H1 (cell line): Measurements from ENCODE around the gene CAMTA1. TPM values are rescaled to one million over a fixed set of nuclear protein-coding genes. Genes with fewer than 3 reads are reported as not detected.

Experiments
- CTCF ChIA-PET: fragments of 300-600 bp; sonication (Branson Sonifier 250); formaldehyde crosslinking; loops from one replicate; lab custom pipeline; 2021; ENCODE audit not compliant: partially characterized antibody; lab: Charles Lee
- POLR2A ChIA-PET: fragments of 300-600 bp; sonication (Branson Sonifier 250); formaldehyde crosslinking; loops from one replicate; lab custom pipeline; 2021; ENCODE audit warnings: inconsistent platforms; ENCODE audit not compliant: partially characterized antibody; lab: Charles Lee
- DNase-seq, 2 experiments: peaks; one replicate each; pipeline versions ENCODE4 v3.0.0 to v3.0.0-alpha.2; 2010 to 2022; ENCODE audit warnings: low spot score in 2 of 2, low read depth in 1 of 2, mixed read lengths in 1 of 2
- FAIRE-seq: peaks from 2 replicates; lab custom pipeline; 2011; peaks lifted over from hg19 to GRCh38; lab: Jason Lieb, UNC
- H2AFZ ChIP-seq: 2 replicates; pipeline ENCODE4 v1.8.1; 2012; ENCODE audit warnings: low read length, inconsistent platforms
- H2AK5ac ChIP-seq: 2 replicates; pipeline ENCODE4 v1.6.1; 2013; ENCODE audit warnings: low read depth, low read length
- H2BK120ac ChIP-seq: replicated peaks from 2 replicates; pipeline ENCODE3; 2013; ENCODE audit warnings: low read depth, low read length, inconsistent platforms
- H2BK12ac ChIP-seq: 2 replicates; pipeline ENCODE4 v1.6.1; 2013; ENCODE audit warnings: low read depth, low read length
- H2BK15ac ChIP-seq: 2 replicates; pipeline ENCODE4 v1.6.1; 2013; ENCODE audit warnings: low read length
- H2BK20ac ChIP-seq: 2 replicates; pipeline ENCODE4 v1.6.1; 2013; ENCODE audit warnings: low read length
- H2BK5ac ChIP-seq: 2 replicates; pipeline ENCODE4 v1.6.1; 2013; ENCODE audit warnings: low read depth, low read length
- H3K14ac ChIP-seq: 2 replicates; pipeline ENCODE4 v1.6.1; 2013; ENCODE audit warnings: inconsistent platforms; ENCODE audit not compliant: insufficient read length
- H3K18ac ChIP-seq: 2 replicates; pipeline ENCODE4 v1.6.1; 2013; ENCODE audit warnings: low read length; ENCODE audit errors: extremely low read depth
- H3K23ac ChIP-seq: 2 replicates; pipeline ENCODE4 v1.6.1; 2013; ENCODE audit warnings: inconsistent platforms; ENCODE audit not compliant: insufficient read length
- H3K23me2 ChIP-seq: 2 replicates; pipeline ENCODE4 v1.6.1; 2013; ENCODE audit warnings: low read depth, low read length
- H3K27ac ChIP-seq: 2 replicates; pipeline ENCODE4 v1.6.1; 2011; ENCODE audit warnings: low read depth, low read length, inconsistent platforms
- H3K27me3 ChIP-seq, 4 experiments: replicated peaks in 1 of 4; 1 replicate in 1 of 4; 2 replicates in 3 of 4; pipeline versions ENCODE4 v1.6.1 to v1.8.1; 2011 to 2013; ENCODE audit warnings: low read length in 3 of 4, mild to moderate bottlenecking in 3 of 4, inconsistent platforms in 2 of 4, mixed read lengths in 2 of 4, moderate library complexity in 1 of 4; ENCODE audit not compliant: control insufficient read depth in 3 of 4, insufficient read depth in 3 of 4; ENCODE audit errors: extremely low read depth in 1 of 4
- H3K36me3 ChIP-seq, 4 experiments: 2 replicates each; pipeline versions ENCODE4 v1.6.1 to v1.8.1; 2011 to 2013; ENCODE audit warnings: mild to moderate bottlenecking in 4 of 4, low read length in 3 of 4, moderate library complexity in 2 of 4, control low read depth in 1 of 4, inconsistent platforms in 1 of 4; ENCODE audit not compliant: insufficient read depth in 4 of 4, control insufficient read depth in 2 of 4
- H3K4ac ChIP-seq: replicated peaks from 2 replicates; pipeline ENCODE3; 2013; ENCODE audit warnings: low read length, low read depth, mixed read lengths, inconsistent platforms; ENCODE audit not compliant: insufficient read length
- H3K4me1 ChIP-seq, 4 experiments: replicated peaks in 1 of 4; 1 replicate in 1 of 4; 2 replicates in 3 of 4; pipeline versions ENCODE4 v1.6.1 to v1.8.1; 2011 to 2013; ENCODE audit warnings: low read length in 3 of 4, inconsistent platforms in 2 of 4, mixed read lengths in 1 of 4; ENCODE audit not compliant: insufficient read depth in 4 of 4, control insufficient read depth in 3 of 4
- H3K4me2 ChIP-seq, 2 experiments: 2 replicates each; pipeline versions ENCODE4 v1.6.1 to v1.8.1; 2011 to 2013; ENCODE audit warnings: low read depth in 2 of 2, low read length in 2 of 2, control low read depth in 1 of 2, inconsistent platforms in 1 of 2, mild to moderate bottlenecking in 1 of 2; ENCODE audit not compliant: insufficient read depth in 1 of 2
- H3K4me3 ChIP-seq, 4 experiments: fragments of 200-600, 300-600 bp in 1 of 4; sonication (generic), shearing (Covaris generic), sonication (Bioruptor Twin) in 1 of 4; 2 replicates each; pipeline versions ENCODE4 v1.5.1 to v1.8.1; 2011 to 2016; ENCODE audit warnings: low read length in 4 of 4, low read depth in 3 of 4, control low read depth in 2 of 4, inconsistent platforms in 2 of 4, mild to moderate bottlenecking in 2 of 4, mixed read lengths in 1 of 4, moderate library complexity in 1 of 4; ENCODE audit not compliant: insufficient read depth in 2 of 4; ENCODE audit errors: extremely low read depth in 1 of 4
- H3K56ac ChIP-seq: replicated peaks from 2 replicates; pipeline ENCODE3; 2013; ENCODE audit warnings: low read depth, mild to moderate bottlenecking, mixed read lengths, low read length, inconsistent platforms; ENCODE audit not compliant: insufficient read length
- H3K79me1 ChIP-seq: 2 replicates; pipeline ENCODE4 v1.6.1; 2013; ENCODE audit warnings: low read depth, low read length, control low read depth
- H3K79me2 ChIP-seq, 2 experiments: 2 replicates each; pipeline versions ENCODE4 v1.6.1 to v1.8.1; 2012 to 2013; ENCODE audit warnings: low read length in 2 of 2, mild to moderate bottlenecking in 2 of 2, inconsistent platforms in 1 of 2; ENCODE audit not compliant: insufficient read depth in 2 of 2, control insufficient read depth in 1 of 2
- H3K9ac ChIP-seq, 4 experiments: replicated peaks in 1 of 4; 1 replicate in 1 of 4; 2 replicates in 3 of 4; pipeline versions ENCODE4 v1.6.1 to v1.8.1; 2011 to 2013; ENCODE audit warnings: low read depth in 3 of 4, low read length in 3 of 4, control low read depth in 2 of 4, mild to moderate bottlenecking in 2 of 4, moderate library complexity in 2 of 4, inconsistent platforms in 1 of 4; ENCODE audit errors: extremely low read depth in 1 of 4
- H3K9me3 ChIP-seq, 2 experiments: 2 replicates each; pipeline versions ENCODE4 v1.6.1 to v1.8.1; 2012 to 2013; ENCODE audit warnings: mild to moderate bottlenecking in 2 of 2, moderate library complexity in 2 of 2, control low read depth in 1 of 2, inconsistent platforms in 1 of 2, low read depth in 1 of 2, low read length in 1 of 2, mixed read lengths in 1 of 2; ENCODE audit not compliant: insufficient read depth in 2 of 2
- H4K20me1 ChIP-seq, 2 experiments: replicated peaks in 1 of 2; 2 replicates each; pipeline versions ENCODE3 to v1.8.1; 2011 to 2013; ENCODE audit warnings: inconsistent platforms in 2 of 2, low read length in 2 of 2, mild to moderate bottlenecking in 1 of 2; ENCODE audit not compliant: insufficient read depth in 2 of 2, control insufficient read depth in 1 of 2
- H4K5ac ChIP-seq: 2 replicates; pipeline ENCODE4 v1.6.1; 2013; ENCODE audit warnings: low read length, low read depth, mixed read lengths, inconsistent platforms; ENCODE audit not compliant: insufficient read length
- H4K8ac ChIP-seq: 2 replicates; pipeline ENCODE4 v1.8.0; 2013; ENCODE audit warnings: mild to moderate bottlenecking, moderate library complexity, low read length, inconsistent platforms; ENCODE audit not compliant: insufficient read depth; ENCODE audit errors: extremely low read depth
- H4K91ac ChIP-seq: replicated peaks from 2 replicates; pipeline ENCODE3; 2013; ENCODE audit warnings: low read length, mixed read lengths, inconsistent platforms; ENCODE audit not compliant: insufficient read length
- ASH2L ChIP-seq: fragments of 200-600, 300-600 bp; sonication (generic); IDR thresholded peaks from one replicate; pipeline ENCODE4 v1.7.1; 2017; ENCODE audit warnings: low read length
- ATF2 ChIP-seq: IDR thresholded peaks from 2 replicates; pipeline ENCODE4 v1.6.1; 2012; ENCODE audit warnings: low read length, inconsistent platforms
- BACH1 ChIP-seq: IDR thresholded peaks from 2 replicates; pipeline ENCODE4 v1.6.1; 2012; ENCODE audit warnings: low read length, improper control_type of control experiment
- CHD1 ChIP-seq: IDR thresholded peaks from 2 replicates; pipeline ENCODE4 v1.6.1; 2012; ENCODE audit warnings: low read depth, low read length, improper control_type of control experiment
- CREB1 ChIP-seq: IDR thresholded peaks from 2 replicates; pipeline ENCODE4 v1.6.1; 2012; ENCODE audit warnings: inconsistent platforms
- EP300 ChIP-seq, 2 experiments: IDR thresholded peaks; 1 replicate in 1 of 2; 2 replicates in 1 of 2; pipeline ENCODE4 v1.6.1; 2011 to 2012; ENCODE audit warnings: low read depth in 2 of 2, low read length in 2 of 2, mild to moderate bottlenecking in 2 of 2, borderline replicate concordance in 1 of 2, inconsistent platforms in 1 of 2, moderate library complexity in 1 of 2
- KDM1A ChIP-seq: fragments of 200-600, 300-600 bp; sonication (generic); IDR thresholded peaks from 2 replicates; pipeline ENCODE4 v1.7.1; 2016; ENCODE audit warnings: mild to moderate bottlenecking, low read length, borderline replicate concordance
- NANOG ChIP-seq: IDR thresholded peaks from 2 replicates; pipeline ENCODE4 v1.6.1; 2011; ENCODE audit warnings: low read length, low read depth, mild to moderate bottlenecking, inconsistent platforms; ENCODE audit not compliant: insufficient read depth, poor library complexity, severe bottlenecking
- NRF1 ChIP-seq: IDR thresholded peaks from 2 replicates; pipeline ENCODE4 v1.6.1; 2011; ENCODE audit warnings: mild to moderate bottlenecking, low read depth, low read length, improper control_type of control experiment
- RBBP5 ChIP-seq: IDR thresholded peaks from 2 replicates; pipeline ENCODE4 v1.7.1; 2012; ENCODE audit warnings: low read depth, mild to moderate bottlenecking, inconsistent platforms, low read length, moderate library complexity, borderline replicate concordance
- SIX5 ChIP-seq: IDR thresholded peaks from 2 replicates; pipeline ENCODE4 v1.6.1; 2011; ENCODE audit warnings: mild to moderate bottlenecking, low read depth, low read length
- SRF ChIP-seq: IDR thresholded peaks from 2 replicates; pipeline ENCODE4 v1.6.1; 2011; ENCODE audit warnings: mild to moderate bottlenecking, low read depth, low read length, moderate library complexity
- TAF7 ChIP-seq: optimal IDR thresholded peaks from 2 replicates; pipeline ENCODE3; 2011; ENCODE audit warnings: low read depth, mild to moderate bottlenecking, inconsistent platforms, low read length, moderate library complexity, borderline replicate concordance
- WGBS, 2 experiments: shearing (Covaris generic) in 1 of 2; methylation state at CpG; one replicate each; pipeline versions ENCODE4 v1.1.6 to v1.1.7; 2013 to 2015; ENCODE audit warnings: low lambda C conversion rate in 2 of 2, mixed read lengths in 2 of 2, inconsistent platforms in 1 of 2, low coverage in 1 of 2, missing lambda C conversion rate in 1 of 2; ENCODE audit not compliant: insufficient replicate concordance in 2 of 2, insufficient coverage in 1 of 2, insufficient read length in 1 of 2; ENCODE audit errors: extremely low coverage in 1 of 2, missing lambda C conversion rate in 1 of 2; 5-methylcytosine and 5-hydroxymethylcytosine counted together
- polyA plus RNA-seq, 7 experiments: library from polyadenylated mRNA; depleted of rRNA in 3 of 7; stranded (reverse) in 5 of 7; unstranded in 2 of 7; fragments of >200 nt in 5 of 7; fragments of 200-250 nt in 2 of 7; gene quantifications; 1 replicate in 5 of 7; 2 replicates in 1 of 7; 4 replicates in 1 of 7; pipeline versions ENCODE4 v1.2.1 to v1.2.3, GENCODE V29; 2011 to 2013; ENCODE audit warnings: missing spikeins in 2 of 7, mixed read lengths in 2 of 7
- total RNA-seq: library from RNA; stranded (reverse); fragmentation: NEBNext Ultra II Directional; extraction: Animal tissue kit (Norgen Biotek cat#: 25700); gene quantifications from 2 replicates; pipeline ENCODE4 v1.2.1, GENCODE V29; 2021

Gene CAMTA1
- total and polyA plus RNA-seq, 2 of the 8 experiments (the other 6 are each of a cell fraction or from before 2014, with no cell fraction given), result 65.0 to 119 TPM

- H3K56ac ChIP-seq, result no peak overlapping the region
- peak overlapping the region; percentile 12 for H3K4ac ChIP-seq
- no peaks in the 10 kb centered on the region for H3K36me3 ChIP-seq
- no peak overlapping the region for H3K14ac ChIP-seq
- WGBS, 2 experiments, result 93% methylated on average over 3 of the region's 3 CpGs; no CpG with 5 or more reads in 1 of the 2 experiments
- peak in 1 of 2 experiments; percentile 36 for DNase-seq
- H3K27me3 ChIP-seq, result no peaks in the 10 kb centered on the region
- no peak overlapping the region for H2BK120ac ChIP-seq
- H3K9me3 ChIP-seq, result no peaks in the 10 kb centered on the region
- H4K91ac ChIP-seq, result peak overlapping the region; percentile 22
- no peaks in the 10 kb centered on the region for H3K79me1 ChIP-seq
- peak overlapping the region; percentile 78 for H2AK5ac ChIP-seq
- H2BK20ac ChIP-seq, result 0 out of 2 replicates have a peak overlapping the region, but pooled peaks have one; percentile 61
- peaks cover 0 to 19% (median 7%) of the 10 kb centered on the region in 4 experiments; a peak in 6 of 7 replicates for H3K4me1 ChIP-seq
- no peaks in the 10 kb centered on the region for H3K79me2 ChIP-seq
- H3K18ac ChIP-seq, result no peak overlapping the region; the same call in 1 of the 2 replicates
- no peak overlapping the region for H3K4me2 ChIP-seq
- H3K23me2 ChIP-seq, result peaks cover 2% of the 10 kb centered on the region; the same call in 1 of the 2 replicates
- no peak for FAIRE-seq
- POLR2A ChIA-PET, result no interaction called here
- no peak overlapping the region for H3K4me3 ChIP-seq
- no peak overlapping the region for H3K9ac ChIP-seq
- H3K23ac ChIP-seq, result no peak overlapping the region
- no peak overlapping the region for H2AFZ ChIP-seq
- H4K20me1 ChIP-seq, result peaks cover 0 to 2% of the 10 kb centered on the region in 2 experiments
- H2BK15ac ChIP-seq, result no peak overlapping the region
- no peak overlapping the region for H3K27ac ChIP-seq
- H2BK5ac ChIP-seq, result no peak overlapping the region
- no peak overlapping the region for H4K5ac ChIP-seq
- CTCF ChIA-PET, result no interaction called here
- no peak overlapping the region for H2BK12ac ChIP-seq
- H4K8ac ChIP-seq, result no peak overlapping the region
- TF ChIP-seq CHD1 (no peak), NANOG (no peak), ATF2 (no peak), CREB1 (no peak), ASH2L (no peak), NRF1 (no peak), BACH1 (no peak), TAF7 (no peak), SRF (no peak), KDM1A (no peak), RBBP5 (no peak), EP300 (IDR thresholded peaks at IDR 0.05; ENCODE audit: borderline replicate concordance in 1 of 2, low read depth in 2 of 2, low read length in 2 of 2) (no peak), SIX5 (no peak)
These were observed 595.5 kb downstream of the CAMTA1 start for GRCh38 chr1:7380712-7381111.
